CD4-positive, alpha-beta T cell treated with Interleukin-1 beta for 1 hour (primary cell): Measurements from ENCODE around the gene TBXAS1.

ENCODE experiments used
- DNase-seq, 2 donors: peaks; one replicate each; pipeline ENCODE4 v3.0.0-alpha.2; 2020 to 2022

The TBXAS1 gene

DNA sequence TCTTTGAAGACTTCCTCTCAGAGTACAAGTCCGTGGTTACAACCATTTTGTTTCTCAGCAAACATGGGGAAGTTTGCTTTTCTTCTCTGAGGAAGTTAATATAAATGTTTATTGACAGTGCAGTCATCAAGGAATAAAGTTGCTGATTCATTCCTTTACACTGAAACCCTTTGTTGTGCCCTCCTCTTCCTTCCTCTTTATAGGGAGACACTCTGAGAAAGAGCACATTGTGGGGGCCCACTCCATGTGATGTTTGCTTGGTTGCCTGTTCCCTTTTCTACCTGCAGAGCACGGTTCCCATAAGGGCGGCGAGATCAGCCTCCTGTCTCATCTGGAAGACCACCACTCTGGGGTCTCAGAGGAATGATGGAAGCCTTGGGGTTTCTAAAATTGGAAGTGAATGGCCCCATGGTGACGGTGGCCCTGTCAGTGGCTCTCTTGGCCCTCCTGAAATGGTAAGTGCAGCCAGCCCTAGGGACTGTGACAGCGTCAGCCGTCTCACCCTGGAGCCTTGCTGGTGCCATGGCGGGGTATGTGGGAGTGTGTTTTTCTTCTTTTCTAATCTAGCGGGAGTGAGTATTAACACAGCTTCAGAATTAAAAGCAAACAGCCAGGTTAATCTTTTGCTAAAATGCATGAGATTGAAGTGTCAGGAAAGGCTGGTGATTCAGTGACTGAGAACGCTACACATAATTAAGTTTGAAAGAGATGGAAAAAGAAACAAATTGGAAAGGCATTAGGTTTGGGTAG lies at the start of gene TBXAS1:
Gene TBXAS1 (plus strand): TSS at position 240 of the 750 bp plus-strand sequence. CDS start 127 bp downstream, at position 367.
- peak; percentile 28 to 44 for DNase-seq

DNA sequence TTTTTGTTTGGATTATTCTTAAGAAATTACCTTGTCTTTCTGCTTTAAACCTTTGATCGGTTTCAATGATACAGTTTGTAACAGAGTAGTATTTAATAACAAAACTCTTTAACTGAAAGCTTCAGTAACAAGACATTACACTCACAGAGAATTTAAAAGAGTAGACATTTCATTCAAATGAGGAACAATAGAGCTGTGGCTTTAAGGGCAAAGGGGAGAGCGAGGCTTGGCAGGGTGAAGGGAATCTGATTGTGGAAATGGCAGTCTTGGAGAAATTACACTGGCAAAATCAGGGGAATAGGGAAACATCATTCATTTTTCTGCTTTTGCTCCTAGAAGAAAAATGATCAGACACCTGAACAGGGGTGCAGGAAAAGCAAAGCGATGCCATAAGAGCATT lies 46.1 kb upstream of the TBXAS1 start:
- DNase-seq, result no peak

- DNase-seq, result no peak
These were observed 45.2 kb upstream of the TBXAS1 start for GRCh38 chr7:139783647-139784385.

DNA sequence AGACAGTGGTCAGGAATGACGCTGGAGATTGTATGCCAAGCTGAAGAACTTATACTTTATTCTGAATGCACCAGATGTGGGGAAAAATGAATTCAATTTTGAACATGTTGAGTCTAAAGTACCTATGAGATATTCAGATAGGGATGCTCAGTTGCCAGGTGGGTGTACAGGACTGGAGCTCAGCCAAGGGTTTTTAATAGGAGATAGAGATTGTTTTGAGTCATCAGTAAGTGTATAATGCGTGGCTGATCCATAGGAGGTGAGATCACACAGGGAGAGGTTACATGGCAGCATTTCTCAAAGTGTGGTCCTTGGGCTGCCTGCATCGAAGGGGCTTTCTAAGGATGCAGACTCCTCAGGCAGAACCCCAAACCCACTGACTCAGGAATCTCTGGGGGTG lies 44.4 kb upstream of the TBXAS1 start:
- DNase-seq, result no peak

GRCh38 chr7:139791316-139791715 lies 37.7 kb upstream of the TBXAS1 start:
- DNase-seq, result no peak

DNA sequence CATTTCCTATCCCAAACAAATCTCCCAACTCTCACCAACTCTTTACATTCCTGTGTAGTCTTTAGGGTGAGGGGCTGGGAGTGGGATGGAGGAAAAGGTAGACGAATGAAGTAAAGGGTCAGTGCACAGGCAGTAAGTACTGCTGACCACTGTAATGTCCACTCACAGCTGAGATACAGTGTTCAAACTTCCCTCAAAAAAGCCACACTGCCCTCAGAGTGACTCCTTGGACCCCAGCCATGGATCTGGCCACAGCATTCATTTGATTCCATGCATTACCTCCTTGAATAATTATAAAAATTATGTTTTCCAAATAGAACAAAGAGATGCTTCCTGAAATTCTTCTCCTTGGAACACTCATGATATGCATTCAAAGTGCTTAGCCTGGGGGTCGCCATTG lies 31.5 kb upstream of the TBXAS1 start:
- no peak for DNase-seq

DNA sequence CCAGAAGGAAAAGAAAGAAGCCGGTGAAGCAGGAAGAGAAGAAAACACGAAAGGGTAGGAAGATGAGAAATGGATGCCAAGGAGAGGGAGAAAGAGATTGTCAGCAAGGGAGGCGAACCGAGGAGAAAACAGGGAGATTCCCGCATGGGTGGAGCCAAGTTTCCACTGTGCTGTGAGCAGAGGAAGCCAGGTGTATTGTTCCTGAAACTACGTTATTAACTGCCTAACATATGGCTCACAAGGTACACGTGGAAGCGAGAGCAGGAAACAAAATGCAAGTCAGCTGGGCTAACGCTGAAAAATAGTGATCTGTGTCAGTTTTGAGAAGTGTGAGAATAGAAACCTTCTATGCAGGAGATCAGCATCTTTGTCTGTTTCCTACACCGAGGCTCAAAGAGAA lies 30.8 kb upstream of the TBXAS1 start:
- DNase-seq, result no peak

GRCh38 chr7:139798892-139799291 lies 30.2 kb upstream of the TBXAS1 start:
- DNase-seq, result no peak

DNA sequence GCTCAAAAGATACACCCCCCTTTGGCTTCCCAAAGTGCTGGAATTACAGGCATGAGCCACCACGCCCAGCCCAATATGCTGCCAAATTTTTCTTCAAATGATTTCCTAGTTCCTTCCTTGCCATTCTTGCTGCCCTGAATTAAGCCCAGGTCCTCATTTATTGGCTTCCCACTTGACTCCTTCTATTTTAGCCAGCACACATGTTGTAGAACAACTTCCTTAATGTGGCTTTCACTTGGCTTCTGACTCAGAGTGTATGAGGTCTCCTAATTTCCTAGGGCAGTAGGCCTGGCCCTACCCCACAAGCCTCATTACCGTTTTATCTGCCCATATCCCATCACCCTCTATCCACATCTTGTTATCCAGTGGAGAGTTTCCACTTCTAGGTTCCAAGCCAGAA lies 29.5 kb upstream of the TBXAS1 start:
- DNase-seq, result no peak

DNA sequence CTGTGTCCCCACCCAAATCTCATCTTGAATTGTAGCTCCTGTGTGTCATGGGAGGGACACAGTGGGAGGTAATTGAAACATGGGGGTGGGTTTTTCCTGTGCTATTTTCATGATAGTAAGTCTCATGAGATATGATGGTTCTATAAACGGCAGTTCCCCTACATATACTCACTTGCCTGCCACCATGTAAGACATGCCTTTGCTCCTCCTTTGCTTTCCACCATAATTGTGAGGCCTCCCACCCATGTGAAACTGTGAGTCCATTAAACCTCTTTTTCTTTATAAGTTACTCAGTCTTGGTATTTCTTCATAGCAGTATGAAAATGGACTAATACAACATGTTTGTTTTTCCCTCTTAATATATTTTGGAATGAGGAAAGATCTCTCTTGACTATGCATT lies 24.5 kb upstream of the TBXAS1 start:
- DNase-seq, result no peak

GRCh38 chr7:139807009-139807408 lies 22.1 kb upstream of the TBXAS1 start:
- DNase-seq, result no peak

GRCh38 chr7:139808427-139808826 lies 20.6 kb upstream of the TBXAS1 start:
- DNase-seq, result no peak

- DNase-seq, result no peak
These were observed 20.1 kb upstream of the TBXAS1 start for GRCh38 chr7:139808846-139809442.

DNA sequence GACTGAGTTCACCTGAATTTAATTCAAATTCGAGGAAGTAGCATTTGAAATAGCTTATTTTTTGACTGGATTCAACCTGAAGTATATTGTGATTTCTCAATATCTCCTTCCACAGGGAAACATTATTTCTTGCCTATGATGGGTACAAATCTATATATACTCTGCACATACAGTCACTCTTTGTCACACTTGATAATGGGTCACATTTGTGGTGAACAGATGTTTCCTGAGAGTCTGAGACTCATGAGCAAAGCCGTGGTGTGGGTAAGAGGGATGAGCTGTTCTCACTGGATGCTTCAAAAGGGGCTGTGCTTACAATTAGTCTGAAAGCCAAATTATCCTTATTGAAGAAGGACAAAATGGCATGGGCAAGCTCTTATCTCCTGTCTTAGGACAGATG lies 18.0 kb upstream of the TBXAS1 start:
- no peak for DNase-seq

DNA sequence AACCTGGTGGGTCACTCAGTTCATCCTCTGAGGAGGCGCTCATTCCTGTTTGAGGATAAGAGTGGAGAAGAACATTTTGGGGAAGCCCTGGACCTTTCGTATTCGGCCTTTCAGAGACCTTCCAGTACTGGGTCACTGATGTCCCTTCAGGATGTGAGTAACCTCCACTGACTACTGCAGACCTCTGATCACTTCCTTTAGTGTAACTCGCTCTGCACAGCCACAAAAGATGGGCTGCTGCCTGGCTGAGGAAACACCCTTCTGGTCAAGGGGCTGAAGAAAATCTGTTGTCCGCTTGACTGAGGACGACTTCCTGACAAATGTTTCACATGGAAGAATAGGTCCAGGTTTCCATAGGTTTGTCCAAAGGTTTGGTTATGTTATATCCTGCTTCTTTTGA lies 15.9 kb upstream of the TBXAS1 start:
- DNase-seq, result no peak

- no peak for DNase-seq
These were observed 15.4 kb upstream of the TBXAS1 start for GRCh38 chr7:139813689-139814088.

DNA sequence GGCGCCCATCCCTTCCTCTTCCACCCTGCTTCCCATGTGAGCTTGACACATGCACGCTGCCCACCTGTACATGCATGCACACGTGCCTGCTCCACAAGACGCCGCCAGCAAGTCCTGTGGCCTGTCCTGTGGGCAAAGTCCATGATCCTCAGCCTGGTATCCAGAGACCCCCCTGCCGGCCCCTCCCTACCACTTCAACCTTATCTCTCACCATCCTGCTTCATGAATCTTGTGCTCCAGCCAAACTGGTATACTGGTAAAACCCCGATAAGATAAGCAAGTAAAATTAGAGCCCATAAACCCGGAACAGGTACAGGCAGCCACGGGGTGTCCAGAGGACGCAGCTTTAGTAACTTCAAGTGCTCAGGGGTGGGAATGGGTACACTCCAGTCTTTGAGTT lies 11.8 kb upstream of the TBXAS1 start:
- DNase-seq, result no peak

- peak in 1 of 2 donors; percentile 18 for DNase-seq
These were observed 9.0 kb upstream of the TBXAS1 start for GRCh38 chr7:139820089-139820488.

DNA sequence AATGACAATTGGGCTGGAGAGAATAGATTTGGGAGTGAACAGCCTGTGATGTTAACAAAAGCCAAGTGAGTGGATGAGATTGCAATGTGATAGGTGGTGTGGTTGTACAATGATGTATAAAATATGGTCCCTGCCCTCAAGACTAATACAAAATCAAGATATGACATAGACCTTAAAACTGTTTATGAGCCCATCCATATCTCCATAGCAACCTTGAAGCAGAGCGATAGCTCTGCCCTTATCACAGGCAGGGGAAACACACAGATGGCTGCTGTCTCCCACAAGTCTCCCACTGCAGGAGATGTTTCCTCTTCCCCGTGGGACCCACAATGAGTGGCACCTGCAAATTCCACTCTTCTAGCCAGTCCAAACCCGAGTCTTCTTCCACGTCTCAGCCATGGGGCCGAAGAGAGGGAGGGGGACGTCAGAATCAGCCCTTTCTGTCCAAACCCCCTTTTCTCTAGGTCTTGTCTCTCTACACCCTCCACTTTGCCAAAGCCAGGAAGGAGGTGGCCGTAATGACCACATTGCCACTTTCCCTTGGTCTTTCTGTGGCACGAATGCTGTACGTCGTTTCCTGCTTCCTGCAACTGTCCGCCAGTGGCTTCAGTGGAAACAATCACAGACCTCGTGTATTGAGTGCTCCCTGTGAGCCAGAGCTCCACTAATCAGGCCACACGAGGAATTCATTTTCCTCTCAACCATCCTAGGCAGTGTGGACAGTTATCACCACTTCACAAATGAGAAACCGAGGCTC lies 7.5 kb upstream of the TBXAS1 start:
- DNase-seq, result no peak

GRCh38 chr7:139822855-139823254 lies 6.2 kb upstream of the TBXAS1 start:
- no peak for DNase-seq

GRCh38 chr7:139823959-139824521 lies 5.0 kb upstream of the TBXAS1 start:
- DNase-seq, result no peak

- DNase-seq, result no peak
These were observed 3.3 kb upstream of the TBXAS1 start for GRCh38 chr7:139825666-139826290.
